Activated CD8-positive, alpha-beta memory T cell treated with anti-CD3 and anti-CD28 coated beads, Interleukin-2, amount 50 U/mL, for 1 hour (primary cell): ENCODE results near the gene AKR1C2.
"Not testable (repeated sequence)": the region's sequence is repeated elsewhere in the genome, so short reads cannot be mapped to it uniquely, and the experiment has no call there.

Experiments used
- DNase-seq: peaks from one replicate; pipeline ENCODE4 v3.0.0-alpha.2; 2020; ENCODE audit errors: extremely low read depth

Gene AKR1C2

DNA sequence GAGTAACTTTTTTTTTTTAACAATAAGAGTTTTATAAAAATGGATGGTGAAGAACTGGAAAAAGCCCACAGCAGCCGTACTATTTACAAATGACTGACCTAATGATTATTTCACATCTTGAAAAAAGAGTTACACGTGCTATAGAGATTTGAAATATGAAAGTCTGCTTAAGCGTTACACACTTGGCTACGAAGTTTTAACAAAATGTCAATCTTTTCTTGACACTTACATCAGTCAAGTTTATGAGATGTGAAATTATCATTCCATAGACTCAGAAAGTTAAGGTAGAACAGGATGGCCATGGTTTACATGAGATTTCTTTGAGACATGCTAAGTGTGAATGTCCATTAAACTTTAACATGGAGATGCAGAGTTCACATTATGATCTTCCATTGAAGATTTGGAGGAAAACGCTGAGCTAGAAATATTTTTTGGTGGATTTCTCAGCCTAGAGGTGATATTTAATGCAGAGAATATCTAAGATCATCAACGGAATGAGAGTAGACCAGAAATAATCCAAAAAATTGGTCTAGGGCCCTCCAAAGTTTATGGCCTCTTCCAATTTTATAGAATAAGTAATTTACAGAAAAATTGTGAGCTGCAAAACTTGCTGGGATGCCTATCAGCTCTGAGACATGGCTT is 15.5 kb downstream of the AKR1C2 start:
- not testable (repeated sequence) for DNase-seq

GRCh38 chr10:4984971-4985594 is 18.6 kb downstream of the AKR1C2 start:
- no peak for DNase-seq

DNA sequence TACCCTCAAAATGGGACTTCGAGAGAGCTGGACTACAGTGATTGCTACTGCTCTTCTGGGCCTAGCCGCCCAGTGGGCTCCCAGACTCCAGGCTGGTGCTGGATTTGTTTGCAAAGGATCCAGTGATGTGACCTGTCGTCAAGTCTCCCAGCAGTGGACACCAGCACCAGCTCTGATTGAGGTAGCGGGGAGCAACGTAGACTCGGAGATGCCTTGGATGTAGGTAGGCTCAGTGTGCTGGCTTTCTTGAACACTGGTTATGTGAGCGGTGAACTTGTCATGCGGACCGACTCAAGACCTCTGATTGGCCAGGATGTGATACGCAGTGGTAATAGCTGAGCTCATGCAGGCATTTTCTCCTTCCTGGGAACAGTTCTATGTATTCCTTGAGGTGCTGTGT is 19.4 kb downstream of the AKR1C2 start:
- no peak for DNase-seq

GRCh38 chr10:4983615-4984216 is 19.9 kb downstream of the AKR1C2 start:
- no peak for DNase-seq

- no peak for DNase-seq
Measured at GRCh38 chr10:4982764-4983226, 20.9 kb downstream of the AKR1C2 start.

GRCh38 chr10:4981722-4982471 is 21.8 kb downstream of the AKR1C2 start:
- no peak for DNase-seq

DNA sequence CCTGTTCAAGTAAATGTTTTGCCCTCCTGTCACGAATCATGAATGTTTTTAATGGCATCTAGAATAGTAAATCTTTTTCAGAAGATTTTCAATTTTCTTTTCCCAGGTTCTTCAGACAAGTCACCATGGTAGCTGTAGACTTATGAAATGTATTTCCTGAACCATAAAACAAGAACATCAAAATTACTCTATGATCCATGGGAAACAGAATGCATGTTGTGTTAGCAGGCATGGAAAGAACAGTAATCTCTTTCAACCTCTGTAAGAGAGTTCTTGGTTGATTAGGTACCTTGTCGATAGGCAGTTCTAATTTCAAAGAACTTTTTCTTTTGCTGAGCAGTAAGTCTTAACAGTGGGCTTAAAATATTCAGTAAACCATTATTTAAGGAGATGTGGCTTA is 22.9 kb downstream of the AKR1C2 start:
- DNase-seq: no peak

- no peak for DNase-seq
Measured at GRCh38 chr10:4978870-4979269, 24.8 kb downstream of the AKR1C2 start.

- no peak for DNase-seq
Measured at GRCh38 chr10:4977025-4977424, 26.6 kb downstream of the AKR1C2 start.

DNA sequence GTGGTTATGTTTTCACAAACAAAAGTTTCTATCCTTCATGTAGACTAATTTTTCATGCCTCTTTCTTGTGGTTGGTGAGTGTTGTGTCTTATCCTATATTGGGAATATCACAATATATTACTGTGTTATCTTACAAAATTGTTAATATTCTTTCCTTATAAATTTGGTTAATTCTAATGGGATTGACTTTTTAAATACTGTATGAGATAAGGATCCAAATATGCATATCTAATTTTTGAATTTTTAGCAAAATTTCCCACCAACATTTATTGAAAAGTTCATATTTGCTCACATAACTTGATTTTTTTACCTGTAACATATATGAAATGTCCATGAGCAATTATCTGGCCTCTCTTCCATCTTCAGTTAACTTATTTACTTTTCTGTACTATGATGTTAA is 29.3 kb downstream of the AKR1C2 start:
- not testable (repeated sequence) for DNase-seq

DNA sequence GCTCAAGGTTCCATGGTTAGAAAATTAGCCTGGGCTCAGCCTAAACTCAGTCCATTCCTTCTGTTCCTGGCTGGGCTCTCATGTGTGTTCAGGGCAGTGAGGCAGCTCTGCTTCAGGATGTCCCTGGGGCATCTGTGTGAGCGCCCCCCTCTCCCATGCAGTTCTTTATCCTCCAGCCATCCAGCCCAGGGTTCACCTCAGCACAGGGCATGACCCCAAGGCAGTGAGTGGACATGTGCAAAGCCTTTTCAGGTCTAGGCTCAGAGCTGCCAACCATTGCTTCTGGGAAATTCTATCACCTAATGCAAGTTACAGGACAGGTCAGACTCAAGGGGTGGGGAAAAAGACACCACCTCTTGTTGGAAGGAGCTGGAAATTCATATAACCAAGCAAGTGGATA is 30.4 kb downstream of the AKR1C2 start:
- not testable (repeated sequence) for DNase-seq

- DNase-seq: not testable (repeated sequence)
Measured at GRCh38 chr10:4972369-4973142, 31.1 kb downstream of the AKR1C2 start.

DNA sequence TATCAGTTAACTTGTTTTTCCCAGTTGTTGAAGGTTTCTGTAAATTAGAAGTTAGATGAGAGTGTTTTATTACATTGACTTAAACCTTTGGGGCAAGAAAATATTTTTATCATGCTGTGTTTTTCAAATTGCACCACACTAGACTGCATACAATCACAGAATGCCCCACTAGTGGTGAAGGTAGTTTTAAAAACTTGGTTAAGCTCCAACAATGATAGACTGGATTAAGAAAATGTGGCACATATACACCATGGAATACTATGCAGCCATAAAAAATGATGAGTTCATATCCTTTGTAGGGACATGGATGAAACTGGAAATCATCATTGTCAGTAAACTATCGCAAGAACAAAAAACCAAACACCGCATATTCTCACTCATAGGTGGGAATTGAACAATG is 33.3 kb downstream of the AKR1C2 start:
- DNase-seq: not testable (repeated sequence)

DNA sequence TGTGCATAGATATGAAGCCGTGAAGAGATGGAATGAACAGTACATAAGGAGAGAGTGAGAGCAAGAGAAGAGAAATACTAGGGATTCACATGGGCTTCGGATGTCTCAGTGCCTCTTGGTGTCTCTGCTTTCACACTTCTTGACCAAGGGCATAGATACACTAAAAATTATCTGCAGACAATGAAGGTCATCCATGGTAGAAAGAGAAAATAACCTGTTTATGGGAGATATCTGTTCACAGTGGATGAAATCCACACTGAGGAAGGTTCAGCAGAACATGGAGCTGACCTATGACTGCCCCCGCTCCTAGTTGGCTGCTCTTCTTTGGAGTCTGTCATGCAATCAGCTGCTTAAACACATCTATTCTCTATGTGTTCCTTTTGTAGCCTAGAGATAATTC is 34.4 kb downstream of the AKR1C2 start:
- not testable (repeated sequence) for DNase-seq

GRCh38 chr10:4967189-4967588 is 36.5 kb downstream of the AKR1C2 start:
- DNase-seq: not testable (repeated sequence)

- not testable (repeated sequence) for DNase-seq
Measured at GRCh38 chr10:4965763-4966162, 37.9 kb downstream of the AKR1C2 start.

- DNase-seq: not testable (repeated sequence)
Measured at GRCh38 chr10:4963815-4964154, 39.9 kb downstream of the AKR1C2 start.

DNA sequence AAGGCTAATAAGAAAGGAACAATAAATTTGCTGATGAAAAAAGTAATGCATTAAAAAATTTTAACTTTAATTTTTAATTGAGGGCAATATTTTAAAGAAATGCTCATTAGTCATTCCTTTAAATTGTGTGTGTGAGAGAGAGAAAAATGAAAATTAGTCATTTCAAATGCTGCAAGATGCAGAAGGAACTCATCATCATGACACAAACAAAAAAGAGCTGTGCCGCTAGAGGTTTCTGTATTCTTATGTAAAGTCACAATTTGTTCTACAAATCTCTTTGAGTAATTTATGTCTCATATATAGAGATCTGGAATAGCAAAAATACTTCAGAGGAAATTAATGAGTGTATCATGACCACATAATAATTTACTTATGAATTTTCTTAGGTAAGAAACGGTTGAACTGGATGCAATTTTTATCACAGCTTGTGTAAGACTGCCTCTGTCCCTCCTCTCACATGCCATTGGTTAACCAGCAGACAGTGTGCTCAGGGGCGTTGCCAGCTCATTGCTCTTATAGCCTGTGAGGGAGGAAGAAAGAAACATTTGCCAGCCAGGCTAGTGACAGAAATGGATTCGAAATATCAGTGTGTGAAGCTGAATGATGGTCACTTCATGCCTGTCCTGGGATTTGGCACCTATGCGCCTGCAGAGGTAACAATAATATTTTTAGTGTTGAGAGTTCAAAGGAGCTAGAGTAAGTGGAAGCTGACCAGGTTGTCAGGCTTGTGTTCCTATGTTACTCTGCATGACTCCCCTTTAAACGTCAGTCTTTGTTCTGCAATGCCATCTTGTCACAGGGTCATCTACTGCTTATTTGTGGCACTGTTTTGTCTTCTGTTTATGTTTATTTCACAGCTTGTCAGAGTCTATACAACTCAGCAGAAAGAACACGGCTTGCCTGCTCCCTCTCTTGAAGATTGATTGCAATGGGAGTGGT is 40.5 kb downstream of the AKR1C2 start, which contains the start of gene AKR1C1:
Gene AKR1C1, plus strand, starts transcription at position 540 of the 939 bp plus-strand sequence. Its CDS starts 30 bp downstream, at position 570.
- DNase-seq: not testable (repeated sequence)

GRCh38 chr10:4962308-4962707 is 41.3 kb downstream of the AKR1C2 start:
- not testable (repeated sequence) for DNase-seq

DNA sequence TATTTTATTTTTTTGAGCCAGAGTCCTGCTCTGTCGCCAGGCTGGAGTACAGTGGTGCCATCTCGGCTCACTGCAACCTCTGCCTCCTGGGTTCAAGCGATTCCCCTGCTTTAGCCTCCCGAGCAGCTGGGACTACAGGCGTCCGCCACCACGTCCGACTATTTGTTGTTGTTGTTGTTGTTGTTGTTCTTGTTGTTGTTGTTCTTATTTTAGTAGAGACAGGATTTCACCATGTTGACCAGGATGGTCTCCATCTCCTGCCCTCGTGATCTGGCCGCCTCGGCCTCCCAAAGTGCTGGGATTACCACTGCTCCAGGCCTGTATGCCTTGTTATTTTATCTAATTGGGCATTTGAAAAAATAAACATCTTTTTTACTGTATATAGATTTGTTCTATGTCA is 42.1 kb downstream of the AKR1C2 start:
- not testable (repeated sequence) for DNase-seq
